Measurements from ENCODE around the gene ZNF524.
A peak's percentile ranks its signal among the peaks of the same experiment; 100 is the strongest.

The ZNF524 gene

DNA sequence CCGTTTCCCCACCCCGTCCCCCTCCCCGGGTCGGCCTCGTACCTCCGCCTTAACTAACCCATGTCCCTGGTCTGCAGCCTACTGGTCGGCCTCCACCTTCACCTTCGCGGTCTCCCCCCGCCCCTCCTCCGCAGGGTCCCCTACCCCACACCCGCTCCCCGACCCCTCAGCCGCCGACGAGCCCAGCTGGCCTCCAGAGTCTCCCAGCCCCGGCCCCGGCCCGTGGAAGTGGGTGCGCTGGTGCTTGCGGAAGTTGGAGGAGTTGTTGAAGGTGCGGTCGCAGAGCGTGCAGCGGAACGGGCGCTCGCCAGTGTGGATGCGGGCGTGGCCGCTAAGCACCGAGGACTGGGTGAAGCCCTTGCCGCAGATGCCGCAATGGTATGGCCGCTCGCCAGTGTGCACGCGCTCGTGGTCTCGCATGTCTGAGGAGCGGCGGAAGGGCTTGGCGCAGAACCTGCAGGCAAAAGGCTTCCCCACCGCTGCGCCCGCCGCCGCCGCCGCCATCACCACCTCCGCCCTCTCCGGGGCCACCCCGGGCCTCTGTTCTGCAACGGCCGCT is 21.7 kb downstream of the ZNF524 start:
- DNase-seq, result no peak

GRCh38 chr19:55622242-55622969 is 22.3 kb downstream of the ZNF524 start:
- no peak for DNase-seq

- DNase-seq, result no peak
Measured at GRCh38 chr19:55623130-55623529, 23.0 kb downstream of the ZNF524 start.

DNA sequence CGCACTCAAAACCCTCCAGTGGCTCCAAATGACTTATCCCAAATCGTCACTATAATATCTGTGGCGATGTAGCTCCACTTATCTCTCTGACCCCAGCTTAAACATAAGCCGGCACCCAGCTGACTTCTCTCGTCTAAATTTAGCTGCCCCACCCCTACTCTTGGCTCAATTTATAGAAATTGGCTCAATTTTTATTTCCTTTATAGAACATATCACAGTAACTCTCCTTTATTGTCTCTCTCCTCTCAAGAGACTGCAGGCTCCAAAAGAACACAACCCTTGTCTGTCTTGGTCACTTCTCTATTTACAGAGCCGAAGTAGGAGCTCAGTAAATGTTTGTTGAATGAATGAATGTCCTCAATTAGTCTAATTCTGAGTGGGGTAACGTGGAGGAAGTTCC is 23.5 kb downstream of the ZNF524 start:
- DNase-seq, result no peak

DNA sequence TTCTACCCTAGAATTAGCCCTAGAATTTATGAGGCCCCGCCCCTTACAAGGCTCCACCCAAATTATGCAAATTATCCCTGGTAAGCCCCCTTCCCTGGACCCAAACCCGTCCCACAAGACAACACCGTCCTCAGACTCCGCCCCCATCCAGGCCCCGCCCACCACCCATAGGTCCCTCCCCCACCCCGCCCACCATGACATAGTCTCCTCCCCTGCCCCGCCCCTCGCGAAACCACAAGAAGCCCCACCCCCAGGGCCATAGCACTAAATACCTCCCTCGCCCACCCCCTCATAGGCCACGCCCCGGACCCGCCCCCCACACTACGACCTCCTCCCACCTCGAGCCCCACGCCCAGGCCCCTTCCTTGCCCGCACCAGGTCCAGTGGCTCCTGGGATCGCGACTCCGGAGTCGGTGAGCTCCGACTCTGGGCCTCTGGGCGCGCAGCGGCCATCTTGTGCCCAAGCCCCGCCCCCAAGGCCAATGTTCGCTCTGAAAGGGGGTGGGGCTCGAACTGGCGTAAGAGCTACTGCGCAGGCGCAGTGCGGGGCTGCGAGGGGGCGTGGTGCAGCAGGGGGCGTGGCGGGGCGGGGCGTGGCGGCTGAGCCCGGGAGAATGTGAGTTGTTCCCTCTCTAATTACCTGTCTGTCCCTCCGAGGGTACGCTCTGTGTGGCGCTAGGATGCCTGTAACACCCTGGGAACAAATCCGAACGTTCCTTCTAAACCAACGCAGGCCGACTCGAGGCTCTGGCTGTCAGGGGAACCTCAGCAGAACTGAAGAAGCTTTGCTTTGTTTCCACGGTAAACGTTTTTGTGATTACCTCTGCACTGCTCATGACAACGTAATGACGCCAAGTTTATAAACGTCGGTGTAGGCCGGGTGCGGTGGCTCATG is 24.3 kb downstream of the ZNF524 start, which contains the start of gene ZNF784:
ZNF784 (minus strand) TSS at position 458 of the 895 bp plus-strand sequence; CDS start at position 453, 5 bp downstream.
- DNase-seq, result peak; percentile 93

DNA sequence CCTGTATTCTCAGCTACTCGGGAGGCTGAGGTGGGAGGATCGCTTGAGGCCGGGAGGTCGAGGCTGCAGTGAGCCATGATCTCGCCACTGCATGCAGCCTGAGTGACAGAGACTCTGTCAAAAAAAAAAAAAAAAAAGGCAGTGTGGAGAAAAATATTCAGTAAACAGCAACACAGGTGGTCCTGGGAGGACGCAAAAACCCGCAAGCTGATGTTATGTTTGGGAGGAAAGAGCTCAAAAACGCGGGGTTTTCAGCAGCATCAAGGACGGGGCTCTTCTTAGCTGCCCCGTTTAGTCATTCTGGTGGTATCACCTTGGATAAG is 24.9 kb downstream of the ZNF524 start:
- no peak for DNase-seq

GRCh38 chr19:55626350-55626749 is 26.3 kb downstream of the ZNF524 start:
- peak; percentile 50 for DNase-seq

DNA sequence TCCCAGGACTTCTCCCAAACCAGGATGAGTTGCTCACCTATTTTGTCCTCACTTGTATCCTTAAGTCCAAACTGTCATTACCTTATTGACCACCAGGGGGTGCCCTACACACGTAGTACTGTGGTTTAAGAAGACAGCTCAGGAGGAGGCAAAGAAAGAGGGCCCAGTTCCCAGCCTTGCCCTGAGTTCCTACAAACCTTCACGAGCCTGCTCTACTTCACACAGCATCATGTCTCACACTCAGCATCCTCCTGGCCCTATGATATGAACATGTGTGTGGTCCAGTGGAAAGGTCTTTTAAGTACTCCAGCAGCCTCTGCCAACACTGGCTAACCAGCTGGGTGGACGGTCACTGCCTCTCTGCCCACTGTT is 32.4 kb downstream of the ZNF524 start:
- DNase-seq, result peak; percentile 95

DNA sequence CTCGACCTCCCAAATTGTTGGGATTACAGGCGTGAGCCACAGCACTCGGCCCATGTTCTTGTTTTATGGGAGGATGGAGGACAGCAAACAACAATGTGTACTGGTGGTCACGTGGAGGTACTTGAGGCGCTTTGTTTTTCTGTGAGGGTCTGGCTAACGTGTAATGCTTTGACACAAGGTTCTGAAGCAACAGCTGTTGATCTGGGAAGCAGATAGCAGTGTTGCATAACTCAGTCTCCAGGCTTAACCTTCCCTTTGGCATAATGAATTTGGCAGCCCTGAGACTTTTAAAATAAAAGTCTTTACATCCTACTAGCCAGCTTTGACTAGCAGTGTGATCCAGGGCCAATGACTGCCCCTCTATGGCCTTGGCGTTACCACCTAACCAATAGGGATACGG is 33.8 kb downstream of the ZNF524 start:
- DNase-seq, result no peak

DNA sequence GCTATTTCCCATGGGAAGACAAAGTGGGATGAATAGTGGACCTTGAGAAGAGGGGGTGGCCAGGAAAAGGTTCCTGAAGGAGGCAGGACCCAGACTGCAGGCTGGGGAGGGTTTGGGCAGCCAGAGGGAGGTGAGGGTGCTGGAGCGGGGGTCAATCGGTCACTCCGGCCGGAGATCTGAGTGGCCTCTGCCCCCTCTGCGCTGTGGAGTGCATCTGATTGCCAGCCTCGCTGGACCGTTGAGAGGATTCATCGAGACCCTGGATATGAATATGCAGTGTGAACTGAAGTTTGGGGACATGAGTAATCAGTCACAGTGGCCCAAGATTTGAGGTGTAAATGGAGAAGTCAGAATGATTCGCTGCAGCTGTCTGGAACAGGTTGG is 35.2 kb downstream of the ZNF524 start:
- DNase-seq, result no peak

DNA sequence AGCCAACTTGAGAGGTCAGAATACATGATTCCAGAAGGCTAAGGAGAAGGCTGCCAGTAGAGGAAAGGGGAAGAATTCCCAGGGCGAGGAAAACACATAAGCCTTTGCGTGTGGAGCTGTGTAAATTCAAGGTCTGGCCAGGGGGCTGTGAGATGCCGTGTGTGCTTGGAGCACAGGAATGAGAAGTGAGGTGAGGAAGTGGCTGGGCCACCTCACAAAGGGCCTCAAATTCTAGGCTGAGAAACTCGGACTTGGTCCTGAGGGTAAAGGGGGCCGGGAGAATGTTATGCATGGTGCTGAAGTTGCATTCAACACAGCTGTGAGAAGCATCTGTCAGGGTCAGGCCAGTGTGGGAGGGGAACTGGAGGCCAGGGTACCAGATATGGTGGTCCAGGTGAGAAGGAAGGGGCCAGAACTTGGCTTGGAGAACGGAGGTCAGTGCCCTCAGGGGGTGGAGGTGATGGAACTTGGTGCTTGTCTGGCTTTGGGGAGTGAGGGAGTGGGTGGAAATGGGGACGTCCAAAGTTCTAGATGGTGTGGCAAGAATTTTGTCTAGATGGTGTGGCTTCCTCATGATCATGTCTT is 35.9 kb downstream of the ZNF524 start:
- DNase-seq, result no peak

- DNase-seq, result no peak
Measured at GRCh38 chr19:55636723-55637122, 36.6 kb downstream of the ZNF524 start.

GRCh38 chr19:55637534-55637933 is 37.4 kb downstream of the ZNF524 start:
- DNase-seq, result no peak

GRCh38 chr19:55638864-55639359 is 38.8 kb downstream of the ZNF524 start:
- DNase-seq, result peak; percentile 55

DNA sequence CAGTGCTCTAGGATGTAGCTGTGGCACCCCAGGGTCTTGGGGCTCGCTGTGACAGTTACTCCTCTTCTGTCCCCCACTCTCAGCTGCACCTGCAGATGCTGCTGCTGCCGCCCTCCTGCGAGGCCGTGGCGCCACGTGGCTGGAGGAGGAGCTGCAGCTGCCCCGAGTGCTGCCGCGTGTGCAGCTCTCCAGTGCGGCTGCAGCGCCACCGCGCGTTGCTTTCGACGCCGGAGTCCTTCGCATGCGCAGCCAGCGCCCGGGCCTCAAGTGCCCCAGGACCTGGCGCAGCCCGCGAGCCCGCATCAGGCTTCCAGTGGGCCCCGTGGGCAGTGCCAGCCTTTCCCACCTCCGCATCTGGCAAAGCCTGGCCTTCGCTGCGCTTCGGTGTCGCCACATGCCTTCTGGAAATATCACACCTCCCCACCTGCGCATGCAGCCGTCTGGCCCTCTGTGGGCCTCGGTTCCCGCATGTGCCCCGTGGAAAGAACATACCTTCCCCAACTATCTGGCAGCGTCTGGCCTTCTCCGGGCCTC is 40.0 kb downstream of the ZNF524 start:
- DNase-seq, result peak; percentile 65

DNA sequence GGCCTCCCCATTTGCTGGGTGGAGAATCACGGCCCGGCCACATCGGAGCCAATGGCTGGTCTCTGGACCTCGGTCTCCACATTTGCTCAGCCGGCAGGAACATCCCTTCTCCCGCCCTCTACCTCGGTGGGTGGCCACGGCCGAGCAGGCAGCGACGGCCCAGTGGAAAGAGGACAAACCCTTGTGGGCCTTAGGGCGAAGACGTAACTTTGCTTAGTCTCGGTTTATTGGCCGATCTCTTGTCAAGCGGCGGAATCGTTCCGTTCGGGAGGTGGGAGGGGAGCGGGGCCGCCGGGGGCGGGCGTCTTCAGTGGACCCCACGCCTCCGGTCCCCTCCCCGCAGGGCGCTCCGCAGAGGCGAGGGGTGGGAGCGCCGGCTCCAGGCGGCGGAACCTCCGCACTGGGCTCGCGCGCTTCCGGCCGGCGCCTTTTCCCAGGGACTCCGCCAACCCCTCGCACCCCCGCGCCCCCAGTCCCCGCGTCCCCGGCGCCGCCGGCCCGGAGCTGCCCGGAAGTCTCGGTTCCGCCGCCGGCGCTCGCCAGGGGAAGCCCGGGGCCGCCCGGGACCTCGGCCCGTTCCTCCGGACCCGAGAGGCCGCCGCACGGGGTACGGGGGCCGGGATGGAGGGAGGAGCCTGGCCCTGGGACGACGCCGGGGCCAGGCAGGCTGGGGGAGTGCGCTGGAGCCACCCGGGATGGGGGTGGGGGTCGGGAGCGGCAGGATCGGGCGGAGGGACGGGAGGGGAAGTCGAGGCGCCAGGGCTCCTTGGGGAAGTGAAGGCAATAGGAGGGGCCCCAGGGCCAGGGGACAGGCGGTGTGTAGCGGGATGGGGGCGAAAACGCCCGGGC is 40.7 kb downstream of the ZNF524 start, which contains the start of gene ZNF580:
ZNF580 (plus strand) TSS at position 426 of the 849 bp plus-strand sequence. CDS start 1,507 bp downstream, outside the sequence.
- peak; percentile 41 for DNase-seq

- peak; percentile 27 for DNase-seq
Measured at GRCh38 chr19:55641426-55642152, 41.5 kb downstream of the ZNF524 start.

- DNase-seq, result no peak
Measured at GRCh38 chr19:55642153-55643002, 42.3 kb downstream of the ZNF524 start.

DNA sequence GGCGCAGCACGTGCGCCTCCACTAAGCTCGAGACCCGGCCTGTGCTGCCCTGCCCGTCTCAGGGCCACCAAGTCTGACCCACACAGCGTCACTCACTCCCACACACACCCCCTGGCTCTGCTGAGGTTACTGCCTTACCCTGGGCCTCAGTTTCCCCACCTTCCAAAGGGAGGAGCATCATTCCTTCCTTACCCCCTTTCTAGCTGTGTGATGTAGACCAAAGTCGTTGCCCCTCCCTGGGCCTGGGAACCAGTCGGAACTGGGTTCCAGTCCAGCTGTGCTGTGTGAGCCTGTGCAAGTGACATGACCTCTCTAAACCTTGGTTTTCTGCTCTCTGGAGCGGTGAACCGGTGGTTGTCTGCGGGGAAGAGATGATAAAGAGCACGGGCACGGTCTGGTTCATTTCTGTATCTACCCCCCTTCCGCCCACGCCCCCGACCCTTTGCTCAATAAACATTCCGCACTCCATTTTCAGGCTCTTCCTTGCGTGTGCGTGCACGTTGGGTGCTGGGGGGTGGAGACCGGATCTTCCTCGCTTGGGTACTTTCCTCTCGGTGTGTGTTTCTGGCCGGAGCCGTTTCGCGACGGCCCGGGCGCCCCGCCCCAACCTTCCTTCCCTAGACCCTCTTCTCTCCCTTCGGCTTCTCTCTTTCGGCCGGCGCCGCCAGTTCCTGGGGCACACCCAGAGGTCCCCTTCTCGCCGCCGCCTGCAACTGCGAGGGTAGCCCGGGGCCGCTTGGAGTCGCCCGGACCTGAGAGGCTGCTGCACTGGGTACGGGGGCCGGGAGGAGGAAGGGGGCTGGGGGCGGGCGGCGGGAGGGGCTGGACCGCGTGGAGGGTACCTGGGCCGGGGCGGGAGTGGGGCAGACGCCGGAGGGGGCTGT is 43.2 kb downstream of the ZNF524 start, which contains the start of gene ZNF581:
ZNF581 (plus strand) TSS at position 647 of the 884 bp plus-strand sequence. CDS start 923 bp downstream, outside the sequence.
- peak; percentile 77 for DNase-seq
